Neural cell (in vitro differentiated cells): Measurements from ENCODE around the gene SEMA7A. TPM values are rescaled to one million over a fixed set of nuclear protein-coding genes. Genes with fewer than 3 reads are reported as not detected.

Experiments
- H2AFZ ChIP-seq: fragments of 200-600, 300-800 bp; sonication (generic), shearing (Covaris generic); 2 replicates; pipeline ENCODE4 v1.6.0; 2014; ENCODE audit warnings: low read depth, mild to moderate bottlenecking, antibody characterized with exemption, low read length, moderate library complexity
- H3F3A ChIP-seq: fragments of 200-600 bp; shearing (Covaris generic); 2 replicates; pipeline ENCODE4 v1.6.1; 2016; ENCODE audit warnings: mild to moderate bottlenecking, moderate library complexity, mixed read lengths, antibody characterized with exemption, low read length; ENCODE audit not compliant: insufficient read depth, poor library complexity, severe bottlenecking
- H3K27ac ChIP-seq: fragments of 200-600, 300-800 bp; sonication (generic), shearing (Covaris generic); 2 replicates; pipeline ENCODE4 v1.5.1; 2014; ENCODE audit warnings: mild to moderate bottlenecking, low read length, moderate library complexity
- H3K27me3 ChIP-seq: fragments of 300-800, 200-600 bp; sonication (generic), shearing (Covaris generic); 2 replicates; pipeline ENCODE4 v1.6.0; 2014; ENCODE audit warnings: mild to moderate bottlenecking, low read depth, low read length, moderate library complexity; ENCODE audit not compliant: insufficient read depth
- H3K36me3 ChIP-seq: fragments of 300-800, 200-600 bp; sonication (generic), shearing (Covaris generic); 2 replicates; pipeline ENCODE4 v1.5.1; 2014; ENCODE audit warnings: mild to moderate bottlenecking, antibody characterized with exemption, low read length, moderate library complexity; ENCODE audit not compliant: insufficient read depth
- H3K4me2 ChIP-seq: fragments of 300-800, 200-600 bp; sonication (generic), shearing (Covaris generic); 2 replicates; pipeline ENCODE4 v1.6.0; 2014; ENCODE audit warnings: mild to moderate bottlenecking, low read length
- H3K4me3 ChIP-seq: fragments of 300-800, 200-600 bp; sonication (generic), shearing (Covaris generic); 2 replicates; pipeline ENCODE4 v1.5.1; 2014; ENCODE audit warnings: mild to moderate bottlenecking, low read length, moderate library complexity
- H3K79me2 ChIP-seq: fragments of 200-600 bp; shearing (Covaris generic); replicated peaks from 2 replicates; pipeline ENCODE4 v1.6.0; 2014; ENCODE audit warnings: mild to moderate bottlenecking, low read length, moderate library complexity; ENCODE audit not compliant: insufficient read depth
- H3K9ac ChIP-seq: fragments of 300-800, 200-600 bp; sonication (generic), shearing (Covaris generic); 2 replicates; pipeline ENCODE4 v1.6.1; 2016; ENCODE audit warnings: mild to moderate bottlenecking, low read length, mixed read lengths
- H3K9me2 ChIP-seq: fragments of 200-600 bp; shearing (Covaris generic); 2 replicates; pipeline ENCODE4 v1.6.1; 2016; ENCODE audit warnings: mild to moderate bottlenecking, low read length, mixed read lengths; ENCODE audit not compliant: insufficient read depth
- H3K9me3 ChIP-seq: fragments of 200-600, 300-800 bp; sonication (generic), shearing (Covaris generic); 2 replicates; pipeline ENCODE4 v1.6.1; 2016; ENCODE audit warnings: mild to moderate bottlenecking, mixed run types, low read length, moderate library complexity, mixed read lengths
- H4K20me1 ChIP-seq: fragments of 200-600 bp; shearing (Covaris generic); 2 replicates; pipeline ENCODE4 v1.6.1; 2016; ENCODE audit warnings: mild to moderate bottlenecking, mixed run types; ENCODE audit not compliant: insufficient read depth
- CTCF ChIP-seq: fragments of 450-650 bp; IDR thresholded peaks from 2 replicates; pipeline ENCODE4 v1.5.1; 2014; ENCODE audit warnings: antibody characterized with exemption, mild to moderate bottlenecking, moderate library complexity; ENCODE audit not compliant: poor library complexity, severe bottlenecking
- EP300 ChIP-seq: fragments of 450-650 bp; conservative IDR thresholded peaks from 2 replicates; pipeline ENCODE4 v1.6.1; 2014; ENCODE audit warnings: antibody characterized with exemption, mild to moderate bottlenecking, moderate library complexity; ENCODE audit not compliant: poor library complexity, severe bottlenecking
- EZH2 ChIP-seq: fragments of 200-600, 300-800 bp; shearing (Covaris generic), sonication (generic); IDR thresholded peaks from 2 replicates; pipeline ENCODE4 v1.6.1; 2014; ENCODE audit warnings: antibody characterized with exemption, low read length, borderline replicate concordance, mild to moderate bottlenecking; ENCODE audit not compliant: insufficient read depth, poor library complexity, severe bottlenecking
- MXI1 ChIP-seq: fragments of 450-650 bp; conservative IDR thresholded peaks from 2 replicates; pipeline ENCODE4 v1.6.1; 2014; ENCODE audit warnings: antibody characterized with exemption, mild to moderate bottlenecking; ENCODE audit not compliant: poor library complexity, severe bottlenecking
- POLR2AphosphoS5 ChIP-seq: IDR thresholded peaks from 2 replicates; pipeline ENCODE4 v1.6.1; 2012
- RAD21 ChIP-seq: fragments of 450-650 bp; conservative IDR thresholded peaks from 2 replicates; pipeline ENCODE4 v1.6.1; 2014; ENCODE audit warnings: antibody characterized with exemption, mild to moderate bottlenecking, moderate library complexity
- REST ChIP-seq: IDR thresholded peaks from 2 replicates; pipeline ENCODE4 v1.6.1; 2012; ENCODE audit warnings: borderline replicate concordance
- SMC3 ChIP-seq: fragments of 450-650 bp; conservative IDR thresholded peaks from 2 replicates; pipeline ENCODE4 v1.6.1; 2014; ENCODE audit warnings: antibody characterized with exemption, mild to moderate bottlenecking, moderate library complexity; ENCODE audit not compliant: poor library complexity
- TAF1 ChIP-seq: IDR thresholded peaks from 2 replicates; pipeline ENCODE4 v1.6.1; 2012; ENCODE audit warnings: low read depth
- polyA plus RNA-seq: library from polyadenylated mRNA; depleted of rRNA; stranded (reverse); fragments of >200 nt; gene quantifications from 2 replicates; pipeline ENCODE4 v1.2.3, GENCODE V29; 2014

Gene SEMA7A
- polyA plus RNA-seq, 1 donor from 2014 or later = 28.8 TPM

- Histone ChIP-seq H3K79me2 (no peaks in the 10 kb centered on the region), H3K9me3 (no peaks in the 10 kb centered on the region), H3K27ac (no peak overlapping the region), H3K4me2 (no peak overlapping the region), H3K4me3 (no peak overlapping the region), H3K9me2 (no peaks in the 10 kb centered on the region), H3K27me3 (no peaks in the 10 kb centered on the region), H3K9ac (no peak overlapping the region), H4K20me1 (no peaks in the 10 kb centered on the region), H3F3A (no peaks in the 10 kb centered on the region), H2AFZ (no peak overlapping the region), H3K36me3 (no peaks in the 10 kb centered on the region)
- TF ChIP-seq POLR2AphosphoS5 = no peak
- no peak for TF ChIP-seq EZH2
Observed at GRCh38 chr15:74395319-74396145, 38.2 kb downstream of the SEMA7A start.

- Histone ChIP-seq H3K4me2 (no peak overlapping the region), H3K79me2 (no peaks in the 10 kb centered on the region), H3F3A (no peaks in the 10 kb centered on the region), H2AFZ (no peak overlapping the region), H3K9me3 (no peaks in the 10 kb centered on the region), H3K27ac (no peak overlapping the region), H3K4me3 (no peak overlapping the region), H3K36me3 (no peaks in the 10 kb centered on the region), H3K27me3 (no peaks in the 10 kb centered on the region), H3K9me2 (no peaks in the 10 kb centered on the region), H3K9ac (no peak overlapping the region), H4K20me1 (no peaks in the 10 kb centered on the region)
- TF ChIP-seq EP300 = no peak
- no peak for TF ChIP-seq EZH2
- TF ChIP-seq MXI1 = no peak
- no peak for TF ChIP-seq CTCF
- TF ChIP-seq POLR2AphosphoS5 = no peak
- TF ChIP-seq REST = no peak
- TF ChIP-seq TAF1 = no peak
- no peak for TF ChIP-seq SMC3
- TF ChIP-seq RAD21 = no peak
Observed at GRCh38 chr15:74394090-74394846, 39.5 kb downstream of the SEMA7A start.
